Stomach (tissue), 4 donors: ENCODE results near the gene PCNX3.

Experiments
- CTCF ChIP-seq, 7 experiments: fragments of 450-650 bp in 4 of 7; fragments of 200-600 bp in 3 of 7; sonication (generic) in 3 of 7; IDR thresholded peaks; one replicate each; pipeline ENCODE4 v1.5.1; 2016 to 2019; ENCODE audit warnings: antibody characterized with exemption in 7 of 7, control low read depth in 2 of 7, mild to moderate bottlenecking in 1 of 7
- EP300 ChIP-seq: sonication (generic); formaldehyde crosslinking; IDR thresholded peaks from one replicate; pipeline ENCODE4 v1.6.1; 2017; ENCODE audit warnings: antibody characterized with exemption
- POLR2A ChIP-seq, 4 donors: fragments of 450-650 bp; IDR thresholded peaks; one replicate each; pipeline ENCODE4 v1.6.1; 2016; ENCODE audit warnings: antibody characterized with exemption in 4 of 4, control low read depth in 2 of 4, mild to moderate bottlenecking in 1 of 4, moderate library complexity in 1 of 4
- POLR2AphosphoS5 ChIP-seq, 3 donors: sonication (generic); formaldehyde crosslinking; IDR thresholded peaks; one replicate each; pipeline ENCODE4 v1.6.1; 2016; ENCODE audit warnings: antibody characterized with exemption in 3 of 3

GRCh38 chr11:65580756-65581155 lies 34.8 kb upstream of the PCNX3 start:
- TF ChIP-seq POLR2AphosphoS5 (IDR thresholded peaks at IDR 0.05) (no peak), EP300 (no peak), POLR2A (IDR thresholded peaks at IDR 0.05) (no peak), CTCF (IDR thresholded peaks at IDR 0.05) (no peak)
